ENCODE results near the gene ATP8A2.

ATP8A2 gene

DNA sequence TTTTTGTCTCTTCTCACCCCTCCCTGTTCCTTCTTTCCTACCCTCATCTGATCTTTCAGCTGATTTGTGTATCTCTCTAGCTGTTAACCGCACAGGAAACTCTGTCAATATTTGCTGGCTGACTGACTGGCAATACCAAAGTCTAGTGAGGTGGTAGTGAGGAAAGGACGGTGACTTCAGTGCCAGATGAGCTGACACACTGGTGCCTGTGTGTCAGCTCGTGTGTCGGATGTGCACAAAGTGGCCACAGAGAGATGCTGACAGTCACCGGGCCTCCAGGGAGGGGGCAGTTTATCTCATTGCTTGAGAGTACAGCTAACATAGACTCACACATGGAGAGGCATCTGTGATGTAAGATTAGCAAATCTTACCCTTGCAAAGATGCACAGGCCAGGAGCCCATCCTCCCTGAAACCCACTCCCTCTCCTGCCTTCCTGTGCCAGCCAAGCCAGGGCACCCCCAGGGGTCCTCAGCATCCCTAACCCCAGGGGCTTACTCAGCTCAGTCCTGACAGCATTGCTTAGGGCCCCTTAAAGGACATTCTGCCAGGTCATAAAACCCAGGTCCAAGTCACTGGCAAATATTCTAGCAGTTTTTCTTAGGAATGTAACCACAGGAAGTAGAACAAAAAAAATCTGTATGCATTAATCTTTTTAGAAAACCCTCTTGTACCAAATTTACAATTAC is 599.8 kb downstream of the ATP8A2 start:
- Histone ChIP-seq H3K4me1 (ENCODE audit: control insufficient read depth in 5 of 5, insufficient read depth in 5 of 5, low read length in 5 of 5) (no peaks in the 10 kb centered on the region), H3K27me3 (ENCODE audit: control insufficient read depth in 5 of 5, insufficient read depth in 4 of 5, low read length in 5 of 5) (peaks cover 0 to 18% (median 8%) of the 10 kb centered on the region in 5 donors), H3K4me3 (ENCODE audit: low read depth in 1 of 5, low read length in 5 of 5) (no peak overlapping the region), H3K27ac (ENCODE audit: low read depth, low read length) (no peak overlapping the region), H3K36me3 (ENCODE audit: control insufficient read depth in 5 of 5, insufficient read depth in 5 of 5, low read length in 5 of 5) (no peaks in the 10 kb centered on the region), H3K9ac (ENCODE audit: low read length in 5 of 5) (no peak overlapping the region), H3K9me3 (ENCODE audit: control insufficient read depth in 5 of 5, low read length in 5 of 5) (no peaks in the 10 kb centered on the region)

DNA sequence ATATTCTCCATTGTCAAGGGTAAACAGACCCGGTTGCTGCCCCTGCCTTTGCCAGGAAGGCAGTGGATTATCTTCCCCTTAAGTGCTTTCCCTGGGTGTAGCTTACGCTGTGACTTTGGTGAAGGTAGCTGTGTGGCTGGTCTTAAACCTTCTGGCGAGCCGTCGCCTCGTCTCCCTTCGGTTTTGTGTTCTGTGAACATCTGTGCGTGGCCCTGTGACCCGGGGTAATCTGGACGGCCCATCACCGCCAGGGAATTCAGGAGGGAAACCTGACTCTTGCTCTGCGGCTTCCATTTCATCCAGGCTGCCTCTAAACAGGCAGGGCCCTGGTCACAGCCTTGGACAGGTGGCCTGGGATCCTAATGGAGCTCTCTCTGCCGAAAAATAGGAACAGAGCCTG is 601.3 kb downstream of the ATP8A2 start:
- Histone ChIP-seq H3K36me3 (ENCODE audit: control insufficient read depth in 5 of 5, insufficient read depth in 5 of 5, low read length in 5 of 5) (no peaks in the 10 kb centered on the region), H3K4me3 (ENCODE audit: low read depth in 1 of 5, low read length in 5 of 5) (no peak overlapping the region), H3K9ac (ENCODE audit: low read length in 5 of 5) (no peak overlapping the region), H3K9me3 (ENCODE audit: control insufficient read depth in 5 of 5, low read length in 5 of 5) (no peaks in the 10 kb centered on the region), H3K4me1 (ENCODE audit: control insufficient read depth in 5 of 5, insufficient read depth in 5 of 5, low read length in 5 of 5) (peaks cover 0 to 5% (median 0%) of the 10 kb centered on the region in 5 donors), H3K27ac (ENCODE audit: low read depth, low read length) (no peak overlapping the region), H3K27me3 (ENCODE audit: control insufficient read depth in 5 of 5, insufficient read depth in 4 of 5, low read length in 5 of 5) (peaks cover 3 to 18% (median 8%) of the 10 kb centered on the region in 5 donors)

DNA sequence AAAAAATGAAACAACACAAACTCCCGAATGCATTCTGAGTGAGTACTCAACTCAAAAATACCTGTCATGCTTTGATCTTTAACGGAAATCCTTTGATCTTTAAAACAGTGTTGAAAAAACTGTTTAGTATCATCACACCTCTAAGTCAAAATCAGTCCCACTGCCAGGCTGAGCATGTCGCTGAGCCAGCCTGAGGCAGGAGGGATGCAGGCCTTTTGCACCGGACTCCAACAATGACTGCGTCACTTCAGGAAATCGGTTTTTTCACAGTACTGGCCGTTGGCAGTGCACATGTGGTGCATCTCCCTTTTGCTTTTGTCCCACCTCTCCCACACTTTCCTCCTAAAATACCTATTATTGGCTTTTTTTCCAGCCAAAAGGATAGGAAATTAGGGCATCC is 601.8 kb downstream of the ATP8A2 start:
- H3K4me1 ChIP-seq (ENCODE audit: control insufficient read depth in 5 of 5, insufficient read depth in 5 of 5, low read length in 5 of 5), result peaks cover 0 to 5% (median 0%) of the 10 kb centered on the region in 5 donors
- no peak overlapping the region for H3K27ac ChIP-seq (ENCODE audit: low read depth, low read length)
- H3K27me3 ChIP-seq (ENCODE audit: control insufficient read depth in 5 of 5, insufficient read depth in 4 of 5, low read length in 5 of 5), result peaks cover 3 to 18% (median 8%) of the 10 kb centered on the region in 5 donors
- H3K9ac ChIP-seq (ENCODE audit: low read length in 5 of 5), result no peak overlapping the region
- H3K36me3 ChIP-seq (ENCODE audit: control insufficient read depth in 5 of 5, insufficient read depth in 5 of 5, low read length in 5 of 5), result no peaks in the 10 kb centered on the region
- no peaks in the 10 kb centered on the region for H3K9me3 ChIP-seq (ENCODE audit: control insufficient read depth in 5 of 5, low read length in 5 of 5)
- no peak overlapping the region for H3K4me3 ChIP-seq (ENCODE audit: low read depth in 1 of 5, low read length in 5 of 5)

DNA sequence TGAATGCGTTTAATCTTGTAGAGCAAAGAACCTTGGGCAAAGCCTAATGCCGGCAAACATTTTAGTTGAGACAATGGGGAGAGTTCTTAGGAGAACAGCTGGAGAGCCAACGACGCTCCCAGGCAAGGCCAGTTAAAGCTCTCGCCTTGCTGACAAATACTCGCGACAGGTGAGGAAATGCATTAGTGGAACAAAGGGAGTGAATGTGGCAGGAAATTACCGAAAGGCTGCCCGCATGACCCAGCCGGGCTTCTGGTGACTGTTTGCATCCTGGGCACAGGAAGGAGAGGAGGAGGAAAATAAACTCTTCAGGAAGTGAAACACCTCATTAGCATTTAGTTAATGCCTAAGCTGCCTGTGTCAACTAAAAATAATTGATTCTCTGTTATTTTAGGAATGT is 605.4 kb downstream of the ATP8A2 start:
- Histone ChIP-seq H3K9me3 (ENCODE audit: control insufficient read depth in 5 of 5, low read length in 5 of 5) (no peaks in the 10 kb centered on the region), H3K4me1 (ENCODE audit: control insufficient read depth in 5 of 5, insufficient read depth in 5 of 5, low read length in 5 of 5) (peaks cover 0 to 5% (median 0%) of the 10 kb centered on the region in 5 donors), H3K4me3 (ENCODE audit: low read depth in 1 of 5, low read length in 5 of 5) (no peak overlapping the region), H3K27ac (ENCODE audit: low read depth, low read length) (no peak overlapping the region), H3K36me3 (ENCODE audit: control insufficient read depth in 5 of 5, insufficient read depth in 5 of 5, low read length in 5 of 5) (no peaks in the 10 kb centered on the region), H3K27me3 (ENCODE audit: control insufficient read depth in 5 of 5, insufficient read depth in 4 of 5, low read length in 5 of 5) (peaks cover 3 to 17% (median 8%) of the 10 kb centered on the region in 5 donors), H3K9ac (ENCODE audit: low read length in 5 of 5) (no peak overlapping the region)

DNA sequence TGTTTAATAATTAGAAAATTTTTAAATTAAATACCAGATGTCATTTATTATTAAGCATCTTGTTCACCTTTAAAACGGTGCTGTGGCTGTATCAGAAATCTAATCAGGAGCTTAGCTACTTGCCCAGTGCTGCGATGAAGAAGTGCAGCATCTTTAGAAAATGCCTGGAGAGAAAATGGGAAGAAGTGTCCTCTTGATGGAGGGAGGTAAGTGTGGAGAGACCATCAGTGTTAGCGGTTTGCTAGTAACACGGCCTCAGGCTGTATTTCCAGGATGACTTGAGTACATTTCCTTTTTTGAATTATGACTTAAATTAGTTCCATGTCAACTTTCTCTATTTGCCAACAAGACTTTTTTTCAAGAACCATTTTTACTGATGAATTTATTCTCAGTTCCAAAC is 605.9 kb downstream of the ATP8A2 start:
- no peaks in the 10 kb centered on the region for H3K36me3 ChIP-seq (ENCODE audit: control insufficient read depth in 5 of 5, insufficient read depth in 5 of 5, low read length in 5 of 5)
- no peak overlapping the region for H3K9ac ChIP-seq (ENCODE audit: low read length in 5 of 5)
- H3K27me3 ChIP-seq (ENCODE audit: control insufficient read depth in 5 of 5, insufficient read depth in 4 of 5, low read length in 5 of 5), result peaks cover 3 to 17% (median 8%) of the 10 kb centered on the region in 5 donors
- no peak overlapping the region for H3K4me3 ChIP-seq (ENCODE audit: low read depth in 1 of 5, low read length in 5 of 5)
- no peak overlapping the region for H3K27ac ChIP-seq (ENCODE audit: low read depth, low read length)
- peaks cover 0 to 5% (median 0%) of the 10 kb centered on the region in 5 donors for H3K4me1 ChIP-seq (ENCODE audit: control insufficient read depth in 5 of 5, insufficient read depth in 5 of 5, low read length in 5 of 5)
- H3K9me3 ChIP-seq (ENCODE audit: control insufficient read depth in 5 of 5, low read length in 5 of 5), result no peaks in the 10 kb centered on the region

DNA sequence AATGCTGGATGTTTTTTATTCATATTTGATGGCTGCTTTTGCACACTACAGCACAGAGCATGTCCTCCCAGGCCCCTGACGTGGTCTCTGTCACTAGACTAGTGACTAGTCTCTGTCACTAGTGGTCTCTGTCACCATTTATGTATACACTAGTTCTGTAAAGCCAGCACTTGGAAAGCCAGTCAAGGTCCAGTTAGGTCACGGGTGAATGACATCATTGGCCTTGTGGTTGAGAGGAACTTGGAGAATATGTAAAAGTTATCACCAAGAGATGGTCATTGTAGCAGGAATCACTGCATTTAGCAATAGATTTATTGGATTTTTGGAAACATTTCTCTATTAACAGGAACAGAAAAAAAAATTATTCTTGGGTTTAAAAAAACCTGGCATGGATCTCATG is 607.2 kb downstream of the ATP8A2 start:
- no peak overlapping the region for H3K9ac ChIP-seq (ENCODE audit: low read length in 5 of 5)
- peaks cover 3 to 9% (median 7%) of the 10 kb centered on the region in 5 donors for H3K27me3 ChIP-seq (ENCODE audit: control insufficient read depth in 5 of 5, insufficient read depth in 4 of 5, low read length in 5 of 5)
- H3K27ac ChIP-seq (ENCODE audit: low read depth, low read length), result no peak overlapping the region
- H3K36me3 ChIP-seq (ENCODE audit: control insufficient read depth in 5 of 5, insufficient read depth in 5 of 5, low read length in 5 of 5), result no peaks in the 10 kb centered on the region
- peaks cover 0 to 5% (median 0%) of the 10 kb centered on the region in 5 donors for H3K4me1 ChIP-seq (ENCODE audit: control insufficient read depth in 5 of 5, insufficient read depth in 5 of 5, low read length in 5 of 5)
- H3K9me3 ChIP-seq (ENCODE audit: control insufficient read depth in 5 of 5, low read length in 5 of 5), result no peaks in the 10 kb centered on the region
- H3K4me3 ChIP-seq (ENCODE audit: low read depth in 1 of 5, low read length in 5 of 5), result no peak overlapping the region

DNA sequence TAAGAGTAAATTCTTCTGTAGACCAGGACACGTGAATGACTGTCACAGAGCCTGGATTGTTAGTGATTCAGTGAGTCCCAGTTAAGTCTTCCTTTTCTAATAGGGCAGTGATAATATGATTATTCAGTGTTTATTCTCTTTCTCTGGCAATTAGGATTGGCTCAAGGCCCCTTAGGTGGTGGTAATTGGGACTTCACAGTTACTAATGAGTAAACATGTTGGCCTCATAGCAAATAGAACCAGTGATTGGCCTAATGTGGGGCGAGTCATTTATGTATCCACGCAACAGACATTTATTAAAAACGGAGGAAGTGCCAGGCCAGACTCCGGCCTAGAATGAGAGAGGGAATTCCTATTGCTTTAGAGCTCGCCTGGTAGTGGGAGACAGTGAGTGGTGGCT is 607.6 kb downstream of the ATP8A2 start:
- Histone ChIP-seq H3K27ac (ENCODE audit: low read depth, low read length) (no peak overlapping the region), H3K9me3 (ENCODE audit: control insufficient read depth in 5 of 5, low read length in 5 of 5) (no peaks in the 10 kb centered on the region), H3K9ac (ENCODE audit: low read length in 5 of 5) (no peak overlapping the region), H3K36me3 (ENCODE audit: control insufficient read depth in 5 of 5, insufficient read depth in 5 of 5, low read length in 5 of 5) (no peaks in the 10 kb centered on the region), H3K27me3 (ENCODE audit: control insufficient read depth in 5 of 5, insufficient read depth in 4 of 5, low read length in 5 of 5) (peaks cover 2 to 7% (median 5%) of the 10 kb centered on the region in 5 donors), H3K4me1 (ENCODE audit: control insufficient read depth in 5 of 5, insufficient read depth in 5 of 5, low read length in 5 of 5) (peaks cover 0 to 5% (median 0%) of the 10 kb centered on the region in 5 donors), H3K4me3 (ENCODE audit: low read depth in 1 of 5, low read length in 5 of 5) (no peak overlapping the region)

DNA sequence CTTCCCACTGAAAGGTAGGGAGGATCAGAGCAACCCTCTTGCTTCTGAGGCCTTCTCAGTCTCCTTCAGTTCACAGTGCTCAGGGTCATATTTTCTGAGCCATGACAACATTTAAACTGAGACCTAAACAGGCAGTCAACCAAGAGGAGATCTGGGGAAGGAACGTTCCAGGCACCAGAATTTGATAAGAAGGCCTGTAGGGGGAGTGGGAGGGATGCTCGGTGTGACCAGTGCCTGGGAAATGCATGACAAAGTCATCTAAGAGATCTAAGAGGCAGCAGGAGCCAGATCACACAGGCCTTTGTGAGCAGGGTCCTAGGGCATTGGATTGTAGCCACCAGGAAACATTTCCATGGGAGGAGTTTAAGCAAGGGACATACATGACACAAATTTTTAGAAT is 608.5 kb downstream of the ATP8A2 start:
- H3K27me3 ChIP-seq (ENCODE audit: control insufficient read depth in 5 of 5, insufficient read depth in 4 of 5, low read length in 5 of 5), result peaks cover 0 to 4% (median 0%) of the 10 kb centered on the region in 5 donors
- no peak overlapping the region for H3K4me3 ChIP-seq (ENCODE audit: low read depth in 1 of 5, low read length in 5 of 5)
- no peaks in the 10 kb centered on the region for H3K36me3 ChIP-seq (ENCODE audit: control insufficient read depth in 5 of 5, insufficient read depth in 5 of 5, low read length in 5 of 5)
- peaks cover 0 to 5% (median 0%) of the 10 kb centered on the region in 5 donors for H3K4me1 ChIP-seq (ENCODE audit: control insufficient read depth in 5 of 5, insufficient read depth in 5 of 5, low read length in 5 of 5)
- no peak overlapping the region for H3K9ac ChIP-seq (ENCODE audit: low read length in 5 of 5)
- no peak overlapping the region for H3K27ac ChIP-seq (ENCODE audit: low read depth, low read length)
- H3K9me3 ChIP-seq (ENCODE audit: control insufficient read depth in 5 of 5, low read length in 5 of 5), result no peaks in the 10 kb centered on the region

DNA sequence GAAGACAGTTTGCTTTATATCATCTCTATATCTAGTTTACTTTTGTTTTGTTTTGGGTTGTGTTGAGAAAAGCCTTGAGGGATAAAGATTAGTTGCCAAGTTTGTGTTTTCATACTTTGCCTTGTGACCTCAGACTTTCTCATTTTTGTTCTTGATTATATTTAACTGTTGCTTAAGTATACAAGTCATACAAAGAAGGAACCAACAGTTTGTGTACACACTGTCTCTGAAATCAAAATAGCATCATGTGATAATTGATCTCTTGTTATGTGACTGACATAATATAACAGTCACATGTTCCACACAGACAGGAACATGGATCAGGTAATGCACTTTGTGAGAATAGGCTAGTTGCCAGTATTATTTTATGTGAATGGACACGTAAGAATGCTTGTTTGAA is 609.3 kb downstream of the ATP8A2 start:
- H3K9me3 ChIP-seq (ENCODE audit: control insufficient read depth in 5 of 5, low read length in 5 of 5), result no peaks in the 10 kb centered on the region
- H3K27me3 ChIP-seq (ENCODE audit: control insufficient read depth in 5 of 5, insufficient read depth in 4 of 5, low read length in 5 of 5), result peaks cover 0 to 4% (median 0%) of the 10 kb centered on the region in 5 donors
- peaks cover 0 to 5% (median 0%) of the 10 kb centered on the region in 5 donors for H3K4me1 ChIP-seq (ENCODE audit: control insufficient read depth in 5 of 5, insufficient read depth in 5 of 5, low read length in 5 of 5)
- H3K9ac ChIP-seq (ENCODE audit: low read length in 5 of 5), result no peak overlapping the region
- H3K27ac ChIP-seq (ENCODE audit: low read depth, low read length), result no peak overlapping the region
- H3K4me3 ChIP-seq (ENCODE audit: low read depth in 1 of 5, low read length in 5 of 5), result no peak overlapping the region
- no peaks in the 10 kb centered on the region for H3K36me3 ChIP-seq (ENCODE audit: control insufficient read depth in 5 of 5, insufficient read depth in 5 of 5, low read length in 5 of 5)

DNA sequence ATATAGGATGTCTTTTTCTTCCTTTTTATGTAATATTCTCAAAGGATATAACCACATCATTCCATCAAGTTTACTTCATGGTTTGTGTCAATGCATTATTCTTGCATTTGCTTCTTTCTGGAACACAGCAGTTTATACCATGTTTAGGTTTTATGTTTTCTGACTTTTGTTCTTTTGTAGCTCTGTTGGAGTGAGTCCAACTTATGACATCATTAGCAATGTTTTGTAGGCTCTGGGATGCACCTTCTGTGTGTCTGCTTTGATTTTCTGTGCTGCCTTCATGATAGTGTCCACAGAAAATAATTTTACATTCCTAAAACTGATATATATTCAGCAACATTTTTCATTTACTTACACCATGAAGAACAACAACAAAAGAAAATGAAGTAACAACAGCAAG is 611.1 kb downstream of the ATP8A2 start:
- Histone ChIP-seq H3K27ac (ENCODE audit: low read depth, low read length) (no peak overlapping the region), H3K36me3 (ENCODE audit: control insufficient read depth in 5 of 5, insufficient read depth in 5 of 5, low read length in 5 of 5) (no peaks in the 10 kb centered on the region), H3K27me3 (ENCODE audit: control insufficient read depth in 5 of 5, insufficient read depth in 4 of 5, low read length in 5 of 5) (no peaks in the 10 kb centered on the region), H3K4me3 (ENCODE audit: low read depth in 1 of 5, low read length in 5 of 5) (no peak overlapping the region), H3K9ac (ENCODE audit: low read length in 5 of 5) (no peak overlapping the region), H3K4me1 (ENCODE audit: control insufficient read depth in 5 of 5, insufficient read depth in 5 of 5, low read length in 5 of 5) (no peaks in the 10 kb centered on the region), H3K9me3 (ENCODE audit: control insufficient read depth in 5 of 5, low read length in 5 of 5) (no peaks in the 10 kb centered on the region)
